B cell (primary cell): ENCODE measurements around the gene PON3.

Experiments used
- EZH2 ChIP-seq: IDR thresholded peaks from 2 replicates; pipeline ENCODE4 v1.6.1; 2012; ENCODE audit warnings: borderline replicate concordance, low read depth, mild to moderate bottlenecking, moderate library complexity, low read length; ENCODE audit not compliant: insufficient read depth, poor library complexity, severe bottlenecking
- TF ChIP-seq, protein P1 (sequence below): fragments of 200-600 bp; IDR thresholded peaks from one replicate; pipeline ENCODE4 v1.8.0; 2022; ENCODE audit warnings: antibody characterized with exemption, mild to moderate bottlenecking

DNA sequence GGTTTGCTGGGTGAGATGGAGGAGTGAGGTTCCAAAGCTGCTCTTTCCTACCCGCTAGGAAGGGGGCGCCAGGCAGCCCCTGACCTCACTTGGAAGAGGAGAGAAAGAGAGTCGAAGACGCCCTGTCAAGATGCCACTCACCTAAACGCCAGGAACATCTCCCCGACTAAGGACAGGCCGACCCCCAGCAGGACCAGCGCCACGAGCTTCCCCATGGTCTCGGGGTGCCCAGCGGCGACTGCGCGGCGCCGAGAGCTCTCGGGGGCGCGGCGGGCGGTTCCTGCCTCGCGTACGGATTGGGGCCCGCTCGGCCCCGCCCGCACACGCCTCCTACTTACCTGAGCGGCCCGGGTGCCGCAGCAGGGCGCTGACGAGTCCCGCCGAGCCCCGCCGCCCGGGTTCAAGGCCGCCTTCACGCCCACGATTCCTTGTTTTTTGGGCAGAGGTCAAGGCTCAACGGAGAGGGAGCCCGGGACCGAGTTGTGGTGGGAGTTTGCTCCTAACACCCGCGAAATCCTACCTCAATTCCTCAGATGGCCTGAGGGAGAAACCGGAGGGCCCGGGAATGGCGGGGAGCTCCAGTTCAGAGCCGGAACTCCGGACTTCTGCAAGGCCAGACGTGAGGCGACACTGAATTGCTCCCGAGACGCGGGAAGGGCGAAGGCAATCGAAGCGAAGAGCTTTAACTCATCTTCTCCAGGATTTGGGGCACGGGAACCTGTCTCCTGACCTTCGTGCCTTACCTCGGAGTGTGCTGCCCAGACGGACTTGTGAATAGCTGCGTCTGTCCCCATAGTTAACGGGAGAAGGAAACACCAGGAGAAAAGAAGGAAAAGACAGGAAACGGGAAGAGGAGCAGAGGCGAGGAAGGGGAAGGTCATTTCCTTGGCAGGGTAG lies at the start of gene PON3:
- TF ChIP-seq, protein P1, sequence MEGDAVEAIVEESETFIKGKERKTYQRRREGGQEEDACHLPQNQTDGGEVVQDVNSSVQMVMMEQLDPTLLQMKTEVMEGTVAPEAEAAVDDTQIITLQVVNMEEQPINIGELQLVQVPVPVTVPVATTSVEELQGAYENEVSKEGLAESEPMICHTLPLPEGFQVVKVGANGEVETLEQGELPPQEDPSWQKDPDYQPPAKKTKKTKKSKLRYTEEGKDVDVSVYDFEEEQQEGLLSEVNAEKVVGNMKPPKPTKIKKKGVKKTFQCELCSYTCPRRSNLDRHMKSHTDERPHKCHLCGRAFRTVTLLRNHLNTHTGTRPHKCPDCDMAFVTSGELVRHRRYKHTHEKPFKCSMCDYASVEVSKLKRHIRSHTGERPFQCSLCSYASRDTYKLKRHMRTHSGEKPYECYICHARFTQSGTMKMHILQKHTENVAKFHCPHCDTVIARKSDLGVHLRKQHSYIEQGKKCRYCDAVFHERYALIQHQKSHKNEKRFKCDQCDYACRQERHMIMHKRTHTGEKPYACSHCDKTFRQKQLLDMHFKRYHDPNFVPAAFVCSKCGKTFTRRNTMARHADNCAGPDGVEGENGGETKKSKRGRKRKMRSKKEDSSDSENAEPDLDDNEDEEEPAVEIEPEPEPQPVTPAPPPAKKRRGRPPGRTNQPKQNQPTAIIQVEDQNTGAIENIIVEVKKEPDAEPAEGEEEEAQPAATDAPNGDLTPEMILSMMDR, result peak; percentile 29
- TF ChIP-seq EZH2, result no peak
